Measurements from ENCODE around the gene MMRN2. TPM values are rescaled to one million over a fixed set of nuclear protein-coding genes. Genes with fewer than 3 reads are reported as not detected.
A peak's percentile ranks its signal among the peaks of the same experiment; 100 is the strongest.
"Not testable (repeated sequence)": the region's sequence is repeated elsewhere in the genome, so short reads cannot be mapped to it uniquely, and the experiment has no call there.

MMRN2 gene
- polyA plus RNA-seq, 2 donors = 4.1 to 6.4 TPM

DNA sequence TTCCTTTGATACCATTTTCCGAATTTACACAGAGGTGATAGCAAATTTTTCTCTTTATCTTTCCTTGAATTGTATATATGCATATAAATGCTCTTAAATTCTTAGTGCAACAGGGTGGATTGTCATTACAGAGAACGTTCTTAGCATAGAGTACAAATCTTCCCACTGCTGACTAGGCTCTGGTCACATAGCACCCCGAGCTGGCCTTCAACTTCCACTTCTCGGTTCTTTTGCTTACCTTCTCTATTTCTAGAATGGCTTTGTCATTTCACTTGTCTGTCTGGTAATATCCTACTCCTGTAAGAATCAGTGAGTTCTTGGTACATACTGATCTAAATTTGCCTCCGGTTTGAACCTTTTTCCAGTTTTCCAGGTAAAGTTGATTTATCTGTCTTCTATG lies 24.3 kb upstream of the MMRN2 start:
- 89 to 92% methylated on average over 5 of the region's 5 CpGs for WGBS, 2 donors
- Histone ChIP-seq H3K36me3 (ENCODE audit: control insufficient read depth in 2 of 2, insufficient read depth in 2 of 2, low read length in 1 of 2) (no peaks in the 10 kb centered on the region), H3K27me3 (ENCODE audit: control insufficient read depth in 1 of 2, insufficient read depth in 2 of 2, low read length in 2 of 2) (no peaks in the 10 kb centered on the region), H3K9me3 (ENCODE audit: control insufficient read depth in 2 of 2, insufficient read depth in 1 of 2, low read depth in 1 of 2, low read length in 1 of 2) (no peaks in the 10 kb centered on the region), H3K4me3 (ENCODE audit: low read depth in 1 of 2, low read length in 2 of 2) (no peak overlapping the region), H3K4me1 (ENCODE audit: control insufficient read depth in 2 of 2, insufficient read depth in 2 of 2, low read length in 1 of 2) (peaks cover 2 to 9% of the 10 kb centered on the region in 2 donors), H3K27ac (ENCODE audit: low read depth in 2 of 2, low read length in 1 of 2) (no peak overlapping the region)

DNA sequence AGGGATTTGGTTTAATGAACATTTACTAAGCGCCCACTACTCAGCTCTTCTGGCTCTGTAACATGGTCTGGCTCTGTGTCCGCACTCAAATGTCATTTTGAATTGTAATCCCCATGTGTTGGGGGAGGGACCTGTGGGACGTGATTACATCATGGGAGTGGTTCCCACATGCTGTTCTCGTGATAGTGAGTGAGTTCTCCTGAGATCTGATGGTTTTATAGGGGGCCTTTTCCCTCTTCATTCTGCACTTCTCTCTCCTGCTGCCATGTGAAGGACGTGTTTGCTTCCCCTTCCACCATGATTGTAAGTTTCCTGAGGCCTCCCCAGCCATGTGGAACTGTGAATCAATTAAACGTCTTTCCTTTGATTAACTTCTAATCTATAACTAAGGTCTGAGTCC lies 23.6 kb upstream of the MMRN2 start:
- not testable (repeated sequence) for H3K27ac ChIP-seq (ENCODE audit: low read depth in 2 of 2, low read length in 1 of 2); H3K27me3 ChIP-seq (ENCODE audit: control insufficient read depth in 1 of 2, insufficient read depth in 2 of 2, low read length in 2 of 2); H3K36me3 ChIP-seq (ENCODE audit: control insufficient read depth in 2 of 2, insufficient read depth in 2 of 2, low read length in 1 of 2); H3K9me3 ChIP-seq (ENCODE audit: control insufficient read depth in 2 of 2, insufficient read depth in 1 of 2, low read depth in 1 of 2, low read length in 1 of 2); H3K4me1 ChIP-seq (ENCODE audit: control insufficient read depth in 2 of 2, insufficient read depth in 2 of 2, low read length in 1 of 2); H3K4me3 ChIP-seq (ENCODE audit: low read depth in 1 of 2, low read length in 2 of 2)
- 72 to 80% methylated on average over 6 of the region's 6 CpGs for WGBS, 2 donors

DNA sequence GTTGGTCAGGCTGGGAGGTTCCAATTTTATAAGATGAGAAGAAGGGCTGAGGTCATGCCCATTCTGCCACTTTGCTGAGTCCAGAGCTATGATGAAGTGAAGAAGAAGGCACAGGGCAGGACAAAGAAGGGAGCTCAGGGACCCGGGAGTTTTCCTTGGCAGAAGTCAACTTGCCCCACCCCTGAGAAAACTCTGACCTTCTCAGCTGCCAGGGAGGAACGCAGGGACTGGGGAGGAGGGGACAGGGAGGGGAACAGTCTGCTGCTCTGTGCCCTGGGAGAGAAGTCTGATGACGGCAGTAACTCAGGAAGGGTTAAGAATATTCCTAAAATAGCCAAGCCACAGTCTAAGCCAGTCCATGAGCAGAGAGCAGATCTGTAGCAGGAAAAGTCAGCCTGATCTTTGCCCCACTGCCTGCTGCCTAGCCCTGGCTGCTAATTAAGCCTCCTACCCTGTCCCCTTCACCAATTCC lies 22.6 kb upstream of the MMRN2 start:
- no peaks in the 10 kb centered on the region for H3K27me3 ChIP-seq (ENCODE audit: control insufficient read depth in 1 of 2, insufficient read depth in 2 of 2, low read length in 2 of 2)
- peaks cover 2 to 9% of the 10 kb centered on the region in 2 donors for H3K4me1 ChIP-seq (ENCODE audit: control insufficient read depth in 2 of 2, insufficient read depth in 2 of 2, low read length in 1 of 2)
- no peaks in the 10 kb centered on the region for H3K9me3 ChIP-seq (ENCODE audit: control insufficient read depth in 2 of 2, insufficient read depth in 1 of 2, low read depth in 1 of 2, low read length in 1 of 2)
- no peaks in the 10 kb centered on the region for H3K36me3 ChIP-seq (ENCODE audit: control insufficient read depth in 2 of 2, insufficient read depth in 2 of 2, low read length in 1 of 2)
- WGBS, 2 donors = 10 to 17% methylated on average over 3 of the region's 3 CpGs
- H3K4me3 ChIP-seq (ENCODE audit: low read depth in 1 of 2, low read length in 2 of 2) = no peak overlapping the region
- peak overlapping the region in 1 of 2 donors; percentile 29 for H3K27ac ChIP-seq (ENCODE audit: low read depth in 2 of 2, low read length in 1 of 2)

DNA sequence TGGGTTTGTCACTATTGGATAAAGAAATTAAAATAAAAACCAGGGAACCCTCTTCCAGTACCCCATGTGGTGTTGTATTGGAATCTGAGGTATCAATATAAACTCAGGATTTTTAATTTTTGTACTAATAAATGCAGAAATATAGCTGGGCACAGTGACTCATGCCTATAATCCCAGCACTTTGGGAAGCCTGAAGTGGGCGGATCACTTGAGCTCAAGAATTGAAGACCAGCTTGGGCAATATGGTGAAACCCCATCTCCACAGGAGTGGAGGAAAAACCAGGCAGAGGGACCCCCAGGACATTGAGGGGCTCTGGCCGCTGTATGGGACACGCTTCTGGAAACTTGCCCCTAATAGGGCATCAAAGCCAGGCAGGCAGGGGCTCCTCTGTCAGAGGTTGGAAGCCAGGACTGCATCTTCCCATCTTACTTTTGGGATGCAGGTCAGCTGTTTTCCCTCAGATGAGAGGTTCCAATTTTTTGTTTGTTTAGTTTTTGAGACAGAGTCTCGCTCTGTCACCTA lies 21.9 kb upstream of the MMRN2 start:
- Histone ChIP-seq H3K27ac (ENCODE audit: low read depth in 2 of 2, low read length in 1 of 2) (peak overlapping the region in 1 of 2 donors; percentile 70), H3K4me1 (ENCODE audit: control insufficient read depth in 2 of 2, insufficient read depth in 2 of 2, low read length in 1 of 2) (peaks cover 2 to 9% of the 10 kb centered on the region in 2 donors), H3K9me3 (ENCODE audit: control insufficient read depth in 2 of 2, insufficient read depth in 1 of 2, low read depth in 1 of 2, low read length in 1 of 2) (no peaks in the 10 kb centered on the region), H3K4me3 (ENCODE audit: low read depth in 1 of 2, low read length in 2 of 2) (no peak overlapping the region), H3K36me3 (ENCODE audit: control insufficient read depth in 2 of 2, insufficient read depth in 2 of 2, low read length in 1 of 2) (no peaks in the 10 kb centered on the region), H3K27me3 (ENCODE audit: control insufficient read depth in 1 of 2, insufficient read depth in 2 of 2, low read length in 2 of 2) (no peaks in the 10 kb centered on the region)
- WGBS, 2 donors = 69 to 76% methylated on average over 4 of the region's 4 CpGs

DNA sequence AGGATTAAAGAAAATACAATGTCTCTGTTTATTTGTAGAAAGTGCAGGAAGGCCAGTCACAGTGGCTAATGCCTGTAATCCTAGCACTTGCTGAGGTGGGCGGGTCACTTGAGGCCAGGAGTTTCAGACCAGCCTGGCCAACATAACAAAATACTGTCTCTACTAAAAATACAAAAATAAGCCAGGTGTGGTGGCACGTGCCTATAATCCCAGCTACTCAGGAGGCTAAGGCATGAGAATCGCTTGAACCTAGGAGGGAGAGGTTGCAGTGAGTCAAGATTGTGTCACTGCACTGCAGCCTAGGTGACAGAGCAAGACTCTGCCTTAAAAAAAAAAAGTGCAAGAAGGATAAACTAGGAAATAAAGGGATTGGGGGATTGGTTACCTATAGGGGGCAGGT lies 21.0 kb upstream of the MMRN2 start:
- not testable (repeated sequence) for H3K9me3 ChIP-seq (ENCODE audit: control insufficient read depth in 2 of 2, insufficient read depth in 1 of 2, low read depth in 1 of 2, low read length in 1 of 2); H3K4me1 ChIP-seq (ENCODE audit: control insufficient read depth in 2 of 2, insufficient read depth in 2 of 2, low read length in 1 of 2); H3K36me3 ChIP-seq (ENCODE audit: control insufficient read depth in 2 of 2, insufficient read depth in 2 of 2, low read length in 1 of 2); H3K27me3 ChIP-seq (ENCODE audit: control insufficient read depth in 1 of 2, insufficient read depth in 2 of 2, low read length in 2 of 2); H3K4me3 ChIP-seq (ENCODE audit: low read depth in 1 of 2, low read length in 2 of 2)
- peak overlapping the region in 1 of 2 donors; percentile 32 for H3K27ac ChIP-seq (ENCODE audit: low read depth in 2 of 2, low read length in 1 of 2)
- 60 to 68% methylated on average over 3 of the region's 3 CpGs for WGBS, 2 donors

DNA sequence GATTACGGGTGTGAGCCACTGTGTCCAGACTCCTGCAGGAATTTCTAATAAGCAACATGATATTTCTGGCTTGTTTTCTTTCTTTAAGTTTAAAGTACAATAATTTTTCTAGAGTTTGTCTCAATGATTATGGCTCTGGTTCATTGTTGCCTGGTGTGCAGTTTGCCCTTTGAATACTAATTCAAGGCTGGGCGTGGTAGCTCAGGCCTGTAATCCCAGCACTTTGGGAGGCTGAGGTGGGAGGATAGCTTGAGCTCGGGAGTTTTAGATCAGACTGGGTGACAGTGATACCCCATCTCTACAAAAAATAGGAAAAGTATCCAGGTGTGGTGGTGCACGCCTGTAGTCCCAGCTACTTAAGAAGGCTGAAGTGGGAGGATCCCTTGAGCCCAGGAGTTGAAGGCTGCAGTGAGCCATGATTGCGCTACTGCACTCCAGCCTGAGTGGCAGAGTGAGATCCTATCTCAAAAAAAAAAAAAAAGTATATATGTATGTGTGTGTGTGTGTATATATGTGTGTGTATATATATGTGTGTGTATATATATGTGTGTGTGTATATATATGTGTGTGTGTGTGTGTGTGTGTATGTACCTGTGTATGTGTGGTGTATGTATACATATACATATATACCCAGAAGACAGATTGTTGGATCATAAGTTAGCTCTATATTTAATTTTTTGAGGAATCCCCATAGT lies 19.1 kb upstream of the MMRN2 start:
- 93 to 97% methylated on average over 5 of the region's 5 CpGs for WGBS, 2 donors
- no peaks in the 10 kb centered on the region for H3K27me3 ChIP-seq (ENCODE audit: control insufficient read depth in 1 of 2, insufficient read depth in 2 of 2, low read length in 2 of 2)
- peaks cover 2 to 20% of the 10 kb centered on the region in 2 donors for H3K4me1 ChIP-seq (ENCODE audit: control insufficient read depth in 2 of 2, insufficient read depth in 2 of 2, low read length in 1 of 2)
- no peaks in the 10 kb centered on the region for H3K9me3 ChIP-seq (ENCODE audit: control insufficient read depth in 2 of 2, insufficient read depth in 1 of 2, low read depth in 1 of 2, low read length in 1 of 2)
- no peak overlapping the region for H3K27ac ChIP-seq (ENCODE audit: low read depth in 2 of 2, low read length in 1 of 2)
- H3K4me3 ChIP-seq (ENCODE audit: low read depth in 1 of 2, low read length in 2 of 2) = no peak overlapping the region
- H3K36me3 ChIP-seq (ENCODE audit: control insufficient read depth in 2 of 2, insufficient read depth in 2 of 2, low read length in 1 of 2) = no peaks in the 10 kb centered on the region

DNA sequence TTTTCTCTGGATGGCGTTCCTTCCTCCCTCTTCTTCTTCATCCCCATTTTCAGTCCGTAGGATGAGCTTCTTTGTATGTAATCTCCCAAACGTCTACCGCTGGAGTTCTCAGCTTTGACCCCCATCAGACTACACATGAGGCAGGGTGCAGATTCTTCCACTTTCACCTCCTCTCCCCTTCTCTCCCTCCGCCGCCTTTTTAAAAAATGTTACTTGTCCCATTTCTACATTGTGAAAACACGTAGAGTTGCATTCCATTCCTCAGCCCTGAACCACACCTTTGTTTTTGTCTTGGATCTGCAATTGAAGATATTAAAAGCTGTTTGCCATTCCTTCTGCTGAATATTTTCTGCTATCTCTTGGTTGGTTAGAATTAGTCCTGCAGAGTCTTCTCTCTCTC lies 17.1 kb upstream of the MMRN2 start:
- no peaks in the 10 kb centered on the region for H3K27me3 ChIP-seq (ENCODE audit: control insufficient read depth in 1 of 2, insufficient read depth in 2 of 2, low read length in 2 of 2)
- H3K9me3 ChIP-seq (ENCODE audit: control insufficient read depth in 2 of 2, insufficient read depth in 1 of 2, low read depth in 1 of 2, low read length in 1 of 2) = no peaks in the 10 kb centered on the region
- peak overlapping the region in 1 of 2 donors; percentile 41 for H3K27ac ChIP-seq (ENCODE audit: low read depth in 2 of 2, low read length in 1 of 2)
- WGBS, 2 donors = 51 to 59% methylated on average over 7 of the region's 7 CpGs
- H3K36me3 ChIP-seq (ENCODE audit: control insufficient read depth in 2 of 2, insufficient read depth in 2 of 2, low read length in 1 of 2) = no peaks in the 10 kb centered on the region
- no peak overlapping the region for H3K4me3 ChIP-seq (ENCODE audit: low read depth in 1 of 2, low read length in 2 of 2)
- peaks cover 1 to 17% of the 10 kb centered on the region in 2 donors for H3K4me1 ChIP-seq (ENCODE audit: control insufficient read depth in 2 of 2, insufficient read depth in 2 of 2, low read length in 1 of 2)

DNA sequence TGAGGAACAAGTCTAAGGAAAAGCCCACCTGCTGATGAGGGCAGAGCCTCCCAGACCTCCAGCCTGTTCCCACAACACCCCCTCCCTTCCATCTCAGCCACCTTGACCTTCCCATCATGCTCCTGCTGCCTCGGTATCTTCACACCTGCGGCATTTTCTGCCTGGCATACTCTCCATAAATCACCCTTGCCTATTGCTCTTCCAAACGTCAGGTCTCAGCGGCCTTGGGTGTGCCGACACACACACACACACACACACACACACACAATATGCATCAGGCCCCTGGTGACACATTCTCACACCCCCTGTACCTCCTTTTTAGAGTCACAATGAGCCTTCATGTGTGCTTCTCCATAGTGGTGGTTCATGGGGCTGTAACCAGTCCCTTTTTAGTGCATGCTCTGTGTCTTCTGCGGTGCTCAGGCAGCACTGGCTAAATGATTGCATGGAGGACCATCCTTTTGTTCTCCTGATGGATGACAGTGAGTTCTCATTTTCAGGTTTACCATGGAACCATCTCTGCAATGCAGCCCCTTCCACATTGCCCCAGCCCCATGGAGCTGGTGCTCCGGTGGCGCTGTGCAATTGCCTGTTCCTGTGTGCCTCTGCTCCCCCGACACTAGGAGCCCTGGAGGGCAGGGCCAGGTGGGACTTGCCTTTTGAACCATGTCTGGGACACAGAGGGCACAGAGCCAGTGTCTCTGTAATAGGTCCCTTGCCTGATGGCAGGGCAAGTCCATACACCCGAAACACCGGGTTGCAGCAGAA lies 15.4 kb upstream of the MMRN2 start:
- no peaks in the 10 kb centered on the region for H3K9me3 ChIP-seq (ENCODE audit: control insufficient read depth in 2 of 2, insufficient read depth in 1 of 2, low read depth in 1 of 2, low read length in 1 of 2)
- no peak overlapping the region for H3K4me3 ChIP-seq (ENCODE audit: low read depth in 1 of 2, low read length in 2 of 2)
- no peaks in the 10 kb centered on the region for H3K36me3 ChIP-seq (ENCODE audit: control insufficient read depth in 2 of 2, insufficient read depth in 2 of 2, low read length in 1 of 2)
- 68 to 72% methylated on average over 11 of the region's 11 CpGs for WGBS, 2 donors
- peaks cover 4 to 18% of the 10 kb centered on the region in 2 donors for H3K4me1 ChIP-seq (ENCODE audit: control insufficient read depth in 2 of 2, insufficient read depth in 2 of 2, low read length in 1 of 2)
- H3K27ac ChIP-seq (ENCODE audit: low read depth in 2 of 2, low read length in 1 of 2) = peak overlapping the region; percentile 98
- H3K27me3 ChIP-seq (ENCODE audit: control insufficient read depth in 1 of 2, insufficient read depth in 2 of 2, low read length in 2 of 2) = no peaks in the 10 kb centered on the region

DNA sequence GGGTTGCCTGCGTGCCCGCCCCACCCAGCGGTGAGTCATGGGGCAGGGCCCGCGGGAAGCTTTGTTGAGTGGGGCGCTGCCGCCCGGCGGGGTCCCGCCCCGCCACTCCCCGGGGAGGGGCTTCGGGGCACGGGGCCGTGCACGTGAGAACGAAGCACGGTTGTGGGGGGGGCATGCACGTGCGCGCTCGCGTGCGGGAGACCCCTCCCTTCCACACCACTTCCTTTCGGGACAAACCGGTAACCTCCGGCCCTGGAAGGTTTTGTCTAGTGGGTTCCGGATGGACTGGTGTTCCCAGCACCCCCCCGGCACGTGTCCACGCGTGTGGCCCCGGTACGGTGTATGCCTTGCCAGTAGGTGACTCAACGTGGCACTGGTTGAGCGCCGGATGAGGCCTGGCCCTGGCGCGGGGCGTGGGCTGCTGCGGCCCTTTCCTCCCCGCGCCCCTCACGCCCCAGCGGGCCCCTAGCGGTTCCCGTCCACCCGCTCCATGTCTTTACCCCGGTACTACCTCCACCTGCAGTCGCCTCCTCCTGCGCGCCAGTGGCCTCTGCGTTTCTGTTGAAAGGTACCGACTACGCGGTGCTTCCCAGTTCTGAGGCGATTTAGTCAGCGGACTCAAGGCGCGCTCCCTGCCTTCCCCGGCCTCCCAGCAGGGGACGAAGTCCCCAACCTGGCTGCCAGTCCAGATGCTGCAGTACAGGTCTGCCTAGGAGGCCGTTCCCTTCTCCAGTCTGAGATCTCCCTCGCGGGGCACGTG lies 14.0 kb upstream of the MMRN2 start:
- Histone ChIP-seq H3K36me3 (ENCODE audit: control insufficient read depth in 2 of 2, insufficient read depth in 2 of 2, low read length in 1 of 2) (no peaks in the 10 kb centered on the region), H3K4me1 (ENCODE audit: control insufficient read depth in 2 of 2, insufficient read depth in 2 of 2, low read length in 1 of 2) (peaks cover 11 to 30% of the 10 kb centered on the region in 2 donors), H3K27ac (ENCODE audit: low read depth in 2 of 2, low read length in 1 of 2) (peak overlapping the region; percentile 98), H3K4me3 (ENCODE audit: low read depth in 1 of 2, low read length in 2 of 2) (peak overlapping the region; percentile 53 to 60), H3K9me3 (ENCODE audit: control insufficient read depth in 2 of 2, insufficient read depth in 1 of 2, low read depth in 1 of 2, low read length in 1 of 2) (no peaks in the 10 kb centered on the region), H3K27me3 (ENCODE audit: control insufficient read depth in 1 of 2, insufficient read depth in 2 of 2, low read length in 2 of 2) (no peaks in the 10 kb centered on the region)
- 8% methylated on average over 51 to 66 of the region's 66 CpGs for WGBS, 2 donors

Data from esophagus (tissue), 2 donors.